SK-N-SH treated with all-trans-retinoic acid at 6 μM for 48 hours (cell line): ENCODE measurements around the gene SFXN5.

Source experiments
- PATZ1 ChIP-seq: fragments of 250-450 bp; sonication (Bioruptor Pico); IDR thresholded peaks from 2 replicates; pipeline ENCODE4 v1.8.0; 2020; ENCODE audit warnings: mild to moderate bottlenecking, moderate library complexity, borderline replicate concordance
- ZC3H10 ChIP-seq: fragments of 250-450 bp; sonication (Bioruptor Pico); IDR thresholded peaks from 2 replicates; pipeline ENCODE4 v1.5.1; 2021; ENCODE audit warnings: mild to moderate bottlenecking, moderate library complexity

- no peak for TF ChIP-seq ZC3H10
- no peak for TF ChIP-seq PATZ1 (CRISPR knock-in tag)
Measured at GRCh38 chr2:72971036-72971435, 100.5 kb downstream of the SFXN5 start.
